Activated T-cell treated with anti-CD3 and anti-CD28 coated beads, Interleukin-2, amount 50 U/mL, for 1 hour (primary cell): ENCODE results near the gene SLIT2.

Source experiments
- DNase-seq: peaks from one replicate; pipeline ENCODE4 v3.0.0-alpha.2; 2020

SLIT2 gene

GRCh38 chr4:20251796-20252655, at the start of gene SLIT2:
Gene SLIT2, plus strand, starts transcription at chr4:20251905. Its CDS starts 1,911 bp downstream, at chr4:20253816.
- DNase-seq: peak; percentile 16

- DNase-seq: no peak
Measured at GRCh38 chr4:20203508-20203907, 48.2 kb upstream of the SLIT2 start.

GRCh38 chr4:20217521-20217920, 34.2 kb upstream of the SLIT2 start:
- DNase-seq: no peak

GRCh38 chr4:20217951-20218350, 33.8 kb upstream of the SLIT2 start:
- no peak for DNase-seq

GRCh38 chr4:20219521-20219920, 32.2 kb upstream of the SLIT2 start:
- no peak for DNase-seq

GRCh38 chr4:20237894-20238537, 13.7 kb upstream of the SLIT2 start:
- no peak for DNase-seq

GRCh38 chr4:20248155-20248558, 3.5 kb upstream of the SLIT2 start:
- DNase-seq: no peak

GRCh38 chr4:20249333-20249732, 2.4 kb upstream of the SLIT2 start:
- no peak for DNase-seq

- peak; percentile 14 for DNase-seq
Measured at GRCh38 chr4:20251031-20251795, 492 bp upstream of the SLIT2 start.

- no peak for DNase-seq
Measured at GRCh38 chr4:20252656-20253282, 1.1 kb downstream of the SLIT2 start.

GRCh38 chr4:20253283-20253734, 1.6 kb downstream of the SLIT2 start:
- DNase-seq: no peak

GRCh38 chr4:20253735-20254409, 2.2 kb downstream of the SLIT2 start:
- DNase-seq: no peak

- no peak for DNase-seq
Measured at GRCh38 chr4:20254511-20255250, 3.0 kb downstream of the SLIT2 start.

GRCh38 chr4:20255251-20255586, 3.5 kb downstream of the SLIT2 start:
- no peak for DNase-seq

GRCh38 chr4:20255823-20256222, 4.1 kb downstream of the SLIT2 start:
- no peak for DNase-seq

- no peak for DNase-seq
Measured at GRCh38 chr4:20256381-20256881, 4.7 kb downstream of the SLIT2 start.

- DNase-seq: no peak
Measured at GRCh38 chr4:20259707-20260106, 8.0 kb downstream of the SLIT2 start.

- DNase-seq: no peak
Measured at GRCh38 chr4:20260821-20261220, 9.1 kb downstream of the SLIT2 start.

- no peak for DNase-seq
Measured at GRCh38 chr4:20262221-20262620, 10.5 kb downstream of the SLIT2 start.

GRCh38 chr4:20264688-20265087, 13.0 kb downstream of the SLIT2 start:
- DNase-seq: no peak

- no peak for DNase-seq
Measured at GRCh38 chr4:20265726-20266125, 14.0 kb downstream of the SLIT2 start.
